Ovary (tissue), 9 donors: ENCODE measurements around the gene NCOA3. TPM values are rescaled to one million over a fixed set of nuclear protein-coding genes. Genes with fewer than 3 reads are reported as not detected.
"Not testable (repeated sequence)": the region's sequence is repeated elsewhere in the genome, so short reads cannot be mapped to it uniquely, and the experiment has no call there.

Experiments used
- DNase-seq, 5 donors: peaks; one replicate each; pipeline ENCODE4 v3.0.0-alpha.2; 2019 to 2020
- H3K27ac ChIP-seq, 2 donors: fragments of 200-600 bp; one replicate each; pipeline versions ENCODE4 v1.5.1 to v1.8.0; 2019 to 2022
- H3K27me3 ChIP-seq: fragments of 200-600 bp; one replicate; pipeline ENCODE4 v1.8.0; 2022
- H3K36me3 ChIP-seq: fragments of 200-600 bp; sonication (generic); one replicate; pipeline ENCODE4 v1.5.1; 2019
- H3K4me1 ChIP-seq: one replicate; pipeline ENCODE4 v1.8.1; 2013; ENCODE audit warnings: mild to moderate bottlenecking, moderate library complexity; ENCODE audit not compliant: insufficient read depth
- H3K4me3 ChIP-seq: fragments of 200-600 bp; sonication (generic); one replicate; pipeline ENCODE4 v1.5.1; 2017
- H3K9me3 ChIP-seq, 2 donors: fragments of 200-600 bp in 1 of 2; sonication (generic) in 1 of 2; one replicate each; pipeline versions ENCODE4 v1.5.1 to v1.8.1; 2013 to 2019; ENCODE audit warnings: mild to moderate bottlenecking in 1 of 2, moderate library complexity in 1 of 2
- CTCF ChIP-seq, 3 donors: fragments of 450-650 bp in 2 of 3; fragments of 200-600 bp in 1 of 3; IDR thresholded peaks; one replicate each; pipeline versions ENCODE4 v1.5.1 to v1.8.0; 2016 to 2022; ENCODE audit warnings: antibody characterized with exemption in 3 of 3, mild to moderate bottlenecking in 1 of 3
- EP300 ChIP-seq: sonication (generic); formaldehyde crosslinking; IDR thresholded peaks from one replicate; pipeline ENCODE4 v1.6.1; 2017; ENCODE audit warnings: antibody characterized with exemption
- POLR2A ChIP-seq: fragments of 450-650 bp; IDR thresholded peaks from one replicate; pipeline ENCODE4 v1.6.1; 2017; ENCODE audit warnings: antibody characterized with exemption, mild to moderate bottlenecking, moderate library complexity
- WGBS, 3 donors: extraction: QIAGEN DNeasy Blood & Tissue Kit in 1 of 3; methylation state at CpG; one replicate each; pipeline versions ENCODE4 v1.1.5 to v1.1.7; 2013 to 2017; 5-methylcytosine and 5-hydroxymethylcytosine counted together
- intact Hi-C, 4 donors: fragments of 100-400 bp; cut with DNase I; formaldehyde crosslinking; loops; one replicate each; pipeline versions ENCODE4 v1.11.0 to v1.15.1; 2022 to 2023
- polyA plus RNA-seq, 2 donors: library from polyadenylated mRNA; stranded (reverse); fragments of 200-250 nt in 1 of 2; fragments of 350-450 nt in 1 of 2; fragmentation: Illumina TruSeq in 1 of 2; extraction: RNeasy Lipid Tissue Mini Kit (QIAGEN cat#74804) in 1 of 2; gene quantifications; one replicate each; pipeline ENCODE4 v1.2.3, GENCODE V29; 2013 to 2014
- total RNA-seq, 7 donors: library from RNA; depleted of rRNA in 2 of 7; stranded (reverse); fragments of >200 nt in 2 of 7; fragmentation: NEBNext Ultra II Directional in 3 of 7; extraction: Animal tissue kit (Norgen Biotek cat#: 25700) in 3 of 7; gene quantifications; one replicate each; pipeline versions ENCODE4 v1.1.0 to v1.2.4, GENCODE V29; 2016 to 2023
- donor health status: DM: no; HTN: no; CAD: no; lungs with moderate emphysema.
- donor health status: DM: no; HTN: no; CAD: no.
- donor health status: Bipolar disorder and iron deficiency.
- donor health status: DM: yes; HTN: yes; CAD: no.
- donor health status: DM: no; HTN: no; CAD: no.
- donor health status: DM: yes; HTN: yes; CAD: no.

NCOA3 gene
- total and polyA plus RNA-seq, 9 donors: 8.2 to 32.4 (median 25.7) TPM

- Histone ChIP-seq H3K4me3 (no peak overlapping the region), H3K4me1 (peaks cover 5% of the 10 kb centered on the region), H3K36me3 (no peaks in the 10 kb centered on the region), H3K27me3 (no peaks in the 10 kb centered on the region), H3K9me3 (no peaks in the 10 kb centered on the region), H3K27ac (no peak overlapping the region)
- WGBS, 3 donors: 81 to 88% (median 88%) methylated on average over 6 of the region's 6 CpGs
- no peak for TF ChIP-seq EP300
- TF ChIP-seq POLR2A: no peak
- TF ChIP-seq CTCF (IDR thresholded peaks at IDR 0.05): no peak
- DNase-seq: no peak
- intact Hi-C loops: loop anchor here in 2 of 4 donors (10.0 kb wide), 2 partner anchors 74 to 114 kb away; no protein-coding TSS in a partner anchor
Measured at GRCh38 chr20:47498606-47499005, 3.1 kb upstream of the NCOA3 start.

- WGBS, 3 donors: 90 to 97% (median 91%) methylated on average over 5 of the region's 5 CpGs
- intact Hi-C loops: loop anchor here in 2 of 4 donors (10.0 kb wide), 2 partner anchors 74 to 114 kb away; no protein-coding TSS in a partner anchor
- H3K4me3 ChIP-seq: no peak overlapping the region
- H3K36me3 ChIP-seq: no peaks in the 10 kb centered on the region
- TF ChIP-seq POLR2A (no peak), CTCF (IDR thresholded peaks at IDR 0.05) (no peak), EP300 (no peak)
- peaks cover 2% of the 10 kb centered on the region for H3K4me1 ChIP-seq
- no peaks in the 10 kb centered on the region for H3K27me3 ChIP-seq
- H3K27ac ChIP-seq: no peak overlapping the region
- no peaks in the 10 kb centered on the region for H3K9me3 ChIP-seq
- no peak for DNase-seq
Measured at GRCh38 chr20:47499053-47499452, 2.6 kb upstream of the NCOA3 start.

- H3K36me3 ChIP-seq, H3K27ac ChIP-seq, H3K9me3 ChIP-seq, H3K4me3 ChIP-seq, H3K4me1 ChIP-seq, DNase-seq, H3K27me3 ChIP-seq: not testable (repeated sequence)
- intact Hi-C loops: loop anchor here in 2 of 4 donors (5.0 to 10.0 kb wide), 2 partner anchors 72 to 75 kb away; no protein-coding TSS in a partner anchor
- WGBS, 3 donors: 96 to 97% (median 96%) methylated on average over 9 of the region's 9 CpGs
Measured at GRCh38 chr20:47500082-47500481, 1.6 kb upstream of the NCOA3 start.

GRCh38 chr20:47500554-47500953 is 1.1 kb upstream of the NCOA3 start:
- Histone ChIP-seq H3K4me1 (no peaks in the 10 kb centered on the region), H3K9me3 (no peaks in the 10 kb centered on the region), H3K27me3 (no peaks in the 10 kb centered on the region), H3K4me3 (no peak overlapping the region), H3K36me3 (no peaks in the 10 kb centered on the region), H3K27ac (peak overlapping the region in 1 of 2 donors; percentile 78)
- no peak for DNase-seq
- 64 to 66% (median 66%) methylated on average over 4 of the region's 4 CpGs for WGBS, 3 donors
- TF ChIP-seq POLR2A: no peak
- no peak for TF ChIP-seq EP300
- TF ChIP-seq CTCF (IDR thresholded peaks at IDR 0.05): no peak
- intact Hi-C loops: loop anchor here in 2 of 4 donors (5.0 to 10.0 kb wide), 2 partner anchors 72 to 74 kb away; no protein-coding TSS in a partner anchor

- H3K4me3 ChIP-seq: peak overlapping the region; percentile 99
Measured at GRCh38 chr20:47501116-47501481, 588 bp upstream of the NCOA3 start.

More at GRCh38 chr20:47501116-47501481, 588 bp upstream of the NCOA3 start:
- WGBS, 3 donors: 13 to 18% (median 17%) methylated on average over 5 of the region's 5 CpGs
- no peaks in the 10 kb centered on the region for H3K9me3 ChIP-seq
- no peaks in the 10 kb centered on the region for H3K27me3 ChIP-seq
- no peak for DNase-seq
- TF ChIP-seq CTCF (IDR thresholded peaks at IDR 0.05) (no peak), POLR2A (no peak), EP300 (no peak)
- no peaks in the 10 kb centered on the region for H3K36me3 ChIP-seq
- H3K4me1 ChIP-seq: no peaks in the 10 kb centered on the region
- intact Hi-C loops: loop anchor here in 2 of 4 donors (5.0 to 10.0 kb wide), 2 partner anchors 71 to 74 kb away; no protein-coding TSS in a partner anchor
- peak overlapping the region; percentile 78 to 85 for H3K27ac ChIP-seq
